NT2/D1 (cell line): Measurements from ENCODE around the gene IPO9.

Source experiments
- SUZ12 ChIP-seq: IDR thresholded peaks from 2 replicates; pipeline ENCODE4 v1.6.1; 2011; ENCODE audit not compliant: insufficient read length, insufficient read depth; ENCODE audit errors: extremely low read depth
- YY1 ChIP-seq: IDR thresholded peaks from 2 replicates; pipeline ENCODE4 v1.6.1; 2011; ENCODE audit not compliant: insufficient read length, insufficient read depth
- ZNF274 ChIP-seq: IDR thresholded peaks from 2 replicates; pipeline ENCODE4 v1.6.1; 2011; ENCODE audit warnings: mild to moderate bottlenecking, low read depth, low read length

DNA sequence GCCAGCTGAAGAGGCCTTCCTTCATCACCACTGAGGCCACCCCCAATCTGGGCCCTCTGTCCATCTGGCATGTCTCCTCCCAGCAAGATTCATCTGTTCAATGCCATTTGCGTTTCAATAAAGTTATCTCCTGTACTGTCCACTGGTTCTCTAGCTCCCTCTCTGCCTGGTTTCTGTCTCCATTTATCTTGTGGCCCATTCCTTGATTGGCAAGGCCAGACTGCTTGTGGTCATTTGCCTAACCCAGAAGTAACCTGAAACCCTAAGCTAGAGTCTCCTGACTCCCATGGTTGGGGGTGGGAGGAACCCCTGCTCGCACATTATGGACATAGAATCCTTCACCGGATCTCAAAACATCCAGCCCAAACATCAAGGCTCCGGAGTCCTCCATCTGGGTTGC is 2.1 kb upstream of the IPO9 start:
- no peak for TF ChIP-seq SUZ12
- TF ChIP-seq YY1 = no peak
- no peak for TF ChIP-seq ZNF274
